ENCODE results near the gene QTRT2.

The QTRT2 gene

DNA sequence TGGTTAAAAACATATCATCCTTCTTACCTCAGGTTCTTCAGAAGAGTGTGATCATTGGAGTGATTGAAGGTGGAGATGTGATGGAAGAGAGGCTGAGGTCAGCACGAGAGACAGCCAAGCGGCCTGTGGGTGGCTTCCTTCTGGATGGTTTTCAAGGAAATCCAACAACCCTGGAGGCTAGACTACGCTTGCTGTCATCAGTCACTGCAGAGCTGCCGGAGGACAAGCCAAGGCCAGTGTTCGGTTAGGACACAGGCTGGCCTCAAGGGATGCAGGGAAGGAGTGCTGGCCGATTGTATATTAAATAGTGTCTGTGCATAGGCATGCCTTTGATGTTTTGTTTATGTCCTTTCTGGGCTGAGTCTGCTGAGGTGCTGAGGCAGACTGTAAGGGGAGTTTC lies 20.2 kb downstream of the QTRT2 start:
- in situ Hi-C loops (cut with MboI; ENCODE audit: low sequenced_read_pairs) = no loop called here

DNA sequence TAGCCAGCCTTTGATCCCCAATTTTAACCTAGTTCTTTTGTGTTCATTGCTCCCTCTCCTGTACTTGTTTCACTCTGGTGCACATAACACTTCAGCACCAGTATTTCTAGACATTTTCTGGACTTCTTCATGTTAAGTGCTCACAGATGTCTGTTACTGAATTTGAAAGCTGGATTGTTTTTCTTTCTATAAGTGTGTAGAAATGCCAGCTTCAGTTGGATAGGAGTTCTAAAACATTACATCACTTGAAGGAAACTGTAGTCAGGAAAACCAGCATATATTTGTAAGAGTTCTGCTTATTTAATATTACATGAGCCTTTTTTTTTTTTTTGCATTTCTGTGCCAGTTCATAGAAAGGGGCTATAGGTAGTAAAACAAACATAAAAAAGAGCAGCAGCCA lies 21.6 kb downstream of the QTRT2 start:
- in situ Hi-C loops (cut with MboI; ENCODE audit: low sequenced_read_pairs) = no loop called here

- in situ Hi-C loops (cut with MboI; ENCODE audit: low sequenced_read_pairs) = no loop called here
Measured at GRCh38 chr3:114079761-114080160, 23.2 kb downstream of the QTRT2 start.

GRCh38 chr3:114080201-114080600 lies 23.7 kb downstream of the QTRT2 start:
- in situ Hi-C loops (cut with MboI; ENCODE audit: low sequenced_read_pairs) = no loop called here

- in situ Hi-C loops (cut with MboI; ENCODE audit: low sequenced_read_pairs) = no loop called here
Measured at GRCh38 chr3:114081037-114081436, 24.5 kb downstream of the QTRT2 start.

DNA sequence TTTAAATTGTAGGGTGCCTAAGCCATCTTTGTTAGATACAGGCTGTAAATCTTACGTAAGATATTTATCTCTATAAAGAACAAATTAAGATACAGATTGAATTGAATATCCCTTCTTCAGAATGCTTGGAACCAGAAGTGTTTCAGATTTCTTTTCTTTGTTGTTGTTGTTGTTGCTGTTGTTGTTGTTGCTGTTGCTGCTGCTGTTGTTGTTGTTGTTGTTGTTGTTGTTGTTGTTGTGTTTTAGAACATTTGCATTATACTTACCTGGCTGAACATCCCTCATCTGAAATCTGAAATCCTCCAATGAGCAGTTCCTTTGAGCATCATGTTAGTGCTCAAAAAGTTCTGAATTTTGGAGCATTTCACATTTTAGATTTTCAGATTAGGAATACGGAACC lies 26.6 kb downstream of the QTRT2 start:
- in situ Hi-C loops (cut with MboI; ENCODE audit: low sequenced_read_pairs) = no loop called here

- in situ Hi-C loops (cut with MboI; ENCODE audit: low sequenced_read_pairs) = no loop called here
Measured at GRCh38 chr3:114086356-114086755, 29.8 kb downstream of the QTRT2 start.

DNA sequence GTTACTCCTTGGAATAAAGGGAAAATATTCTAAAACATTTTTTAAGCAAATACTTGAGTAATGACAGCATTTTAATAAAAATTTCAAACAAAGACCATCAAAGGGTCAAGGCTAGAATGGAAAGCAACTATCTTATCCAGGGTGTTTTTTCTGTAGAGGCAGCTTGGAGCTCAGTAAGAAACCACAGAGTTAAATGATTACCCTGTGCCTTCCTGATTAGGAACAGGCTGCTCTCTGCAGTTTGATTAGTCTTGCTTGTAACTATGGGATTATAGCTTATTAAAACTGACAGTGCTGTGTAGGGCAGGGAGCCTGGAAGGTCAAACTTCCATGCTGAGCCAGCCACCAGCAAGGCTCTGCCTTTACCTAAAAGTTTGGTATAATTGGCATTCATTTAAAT lies 33.1 kb downstream of the QTRT2 start:
- in situ Hi-C loops (cut with MboI; ENCODE audit: low sequenced_read_pairs) = no loop called here

GRCh38 chr3:114092151-114093015 lies 35.8 kb downstream of the QTRT2 start:
- in situ Hi-C loops (cut with MboI; ENCODE audit: low sequenced_read_pairs) = no loop called here

GRCh38 chr3:114093016-114093380 lies 36.5 kb downstream of the QTRT2 start:
- in situ Hi-C loops (cut with MboI; ENCODE audit: low sequenced_read_pairs) = no loop called here

- in situ Hi-C loops (cut with MboI; ENCODE audit: low sequenced_read_pairs) = no loop called here
Measured at GRCh38 chr3:114093596-114093995, 37.1 kb downstream of the QTRT2 start.

GRCh38 chr3:114095796-114096195 lies 39.3 kb downstream of the QTRT2 start:
- in situ Hi-C loops (cut with MboI; ENCODE audit: low sequenced_read_pairs) = no loop called here

- in situ Hi-C loops (cut with MboI; ENCODE audit: low sequenced_read_pairs) = no loop called here
Measured at GRCh38 chr3:114101101-114101500, 44.6 kb downstream of the QTRT2 start.

DNA sequence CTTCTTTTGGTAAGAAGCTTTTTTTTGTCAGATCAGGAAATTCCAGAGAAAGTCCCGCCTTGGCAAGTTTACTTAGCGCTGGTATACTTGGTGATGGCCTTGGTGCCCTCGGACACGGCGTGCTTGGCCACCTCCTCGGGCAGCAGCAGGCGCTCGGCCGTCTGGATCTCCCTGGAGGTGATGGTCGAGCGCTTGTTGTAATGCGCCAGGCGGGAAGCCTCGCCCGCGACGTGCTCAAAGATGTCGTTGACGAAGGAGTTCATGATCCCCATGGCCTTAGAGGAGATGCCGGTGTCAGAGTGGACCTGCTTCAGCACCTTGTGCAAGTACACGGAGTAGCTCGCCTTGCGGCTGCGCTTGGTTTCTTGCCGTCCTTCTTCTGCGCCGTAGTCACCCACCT lies 46.6 kb downstream of the QTRT2 start:
- in situ Hi-C loops (cut with MboI; ENCODE audit: low sequenced_read_pairs) = no loop called here

GRCh38 chr3:114103858-114104257 lies 47.3 kb downstream of the QTRT2 start:
- in situ Hi-C loops (cut with MboI; ENCODE audit: low sequenced_read_pairs) = no loop called here

DNA sequence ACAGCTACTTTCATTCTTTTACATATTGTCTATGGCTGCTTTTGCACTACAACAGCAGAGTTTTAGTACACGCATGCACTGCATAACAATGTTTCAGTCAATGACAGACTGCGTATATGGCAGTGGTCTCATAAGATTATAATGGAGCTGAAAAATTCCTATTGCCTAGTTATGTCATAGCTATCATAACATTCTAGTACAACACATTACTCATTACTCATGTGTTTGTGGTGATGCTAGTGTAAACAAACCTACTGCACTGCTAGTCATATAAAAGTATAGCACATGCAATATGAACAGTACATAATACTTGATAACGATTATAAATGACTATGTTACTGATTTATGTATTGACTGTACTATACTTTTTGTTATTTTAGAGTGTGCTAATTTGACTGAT lies 47.9 kb downstream of the QTRT2 start:
- in situ Hi-C loops (cut with MboI; ENCODE audit: low sequenced_read_pairs) = no loop called here

DNA sequence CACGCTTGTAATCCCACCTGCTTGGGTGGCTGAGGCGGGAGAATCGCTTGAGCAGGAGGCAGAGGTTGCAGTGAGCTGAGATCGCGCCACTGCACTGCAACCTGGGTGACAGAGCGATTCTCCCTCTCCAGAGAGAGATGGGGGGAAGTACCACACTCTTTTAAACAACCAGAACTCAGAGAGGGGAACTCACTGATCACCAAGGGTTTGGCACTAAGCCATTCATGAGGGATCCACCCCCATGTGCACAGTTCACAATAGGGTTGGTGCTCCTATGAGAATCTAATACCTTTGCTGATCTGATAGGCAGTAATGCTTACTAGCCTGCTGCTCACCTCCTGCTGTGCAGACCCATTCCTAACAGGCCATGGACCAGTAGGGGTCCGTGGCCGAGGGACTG lies 51.6 kb downstream of the QTRT2 start:
- in situ Hi-C loops (cut with MboI; ENCODE audit: low sequenced_read_pairs) = no loop called here

GRCh38 chr3:114110439-114110838 lies 53.9 kb downstream of the QTRT2 start:
- in situ Hi-C loops (cut with MboI; ENCODE audit: low sequenced_read_pairs) = no loop called here

GRCh38 chr3:114111060-114111770 lies 54.7 kb downstream of the QTRT2 start:
- in situ Hi-C loops (cut with MboI; ENCODE audit: low sequenced_read_pairs) = no loop called here

GRCh38 chr3:114112696-114113095 lies 56.2 kb downstream of the QTRT2 start:
- in situ Hi-C loops (cut with MboI; ENCODE audit: low sequenced_read_pairs) = no loop called here

DNA sequence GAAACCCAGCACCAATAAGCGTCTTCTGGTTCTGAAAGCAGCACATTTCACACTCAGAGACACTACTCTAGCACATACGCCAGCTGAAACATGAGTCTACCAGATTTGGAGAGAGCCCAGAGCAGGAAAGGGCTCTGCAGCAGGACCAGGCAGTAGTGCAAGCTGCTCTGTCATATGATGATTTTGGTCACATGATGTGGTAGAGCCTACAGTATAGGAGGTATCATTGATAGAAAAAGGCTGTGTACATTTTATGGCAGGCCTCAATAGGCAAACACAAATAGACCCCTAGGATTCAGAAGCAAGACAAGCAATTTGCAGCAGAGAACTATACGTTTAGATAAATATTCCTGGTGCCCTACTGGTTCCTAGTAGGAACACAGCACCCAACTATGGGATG lies 58.2 kb downstream of the QTRT2 start:
- in situ Hi-C loops (cut with MboI; ENCODE audit: low sequenced_read_pairs) = no loop called here

GRCh38 chr3:114115143-114115542 lies 58.6 kb downstream of the QTRT2 start:
- in situ Hi-C loops (cut with MboI; ENCODE audit: low sequenced_read_pairs) = no loop called here
